Stimulated activated CD8-positive, alpha-beta memory T cell treated with anti-CD3 and anti-CD28 coated beads, Interleukin-7, amount 100 ng/mL, for 4 hours (primary cell): ENCODE results near the gene TAF4B.
"Not testable (repeated sequence)": the region's sequence is repeated elsewhere in the genome, so short reads cannot be mapped to it uniquely, and the experiment has no call there.

Experiments
- DNase-seq, 2 donors: peaks; one replicate each; pipeline ENCODE4 v3.0.0-alpha.2; 2020; ENCODE audit warnings: low read depth in 2 of 2

The TAF4B gene

DNA sequence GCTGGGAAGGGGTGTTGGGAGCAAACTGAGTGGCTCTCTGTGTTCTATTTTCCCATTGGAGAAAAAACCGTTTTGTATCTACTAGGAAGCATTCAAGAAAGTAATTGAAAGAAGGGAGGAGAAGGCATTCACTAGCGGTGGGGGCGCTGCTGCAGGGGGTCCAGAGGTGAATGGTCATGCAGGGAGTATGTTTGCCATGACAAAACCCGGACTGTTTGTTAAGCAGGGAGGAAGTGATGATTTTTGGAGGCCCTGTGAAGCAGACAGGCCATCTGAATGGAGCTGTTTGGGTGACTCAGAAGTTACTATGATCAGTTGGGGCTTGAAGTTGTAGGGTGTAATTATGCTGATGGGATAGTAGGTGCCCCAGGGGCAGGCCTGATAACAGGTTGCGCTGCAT lies 7.0 kb downstream of the TAF4B start:
- no peak for DNase-seq

DNA sequence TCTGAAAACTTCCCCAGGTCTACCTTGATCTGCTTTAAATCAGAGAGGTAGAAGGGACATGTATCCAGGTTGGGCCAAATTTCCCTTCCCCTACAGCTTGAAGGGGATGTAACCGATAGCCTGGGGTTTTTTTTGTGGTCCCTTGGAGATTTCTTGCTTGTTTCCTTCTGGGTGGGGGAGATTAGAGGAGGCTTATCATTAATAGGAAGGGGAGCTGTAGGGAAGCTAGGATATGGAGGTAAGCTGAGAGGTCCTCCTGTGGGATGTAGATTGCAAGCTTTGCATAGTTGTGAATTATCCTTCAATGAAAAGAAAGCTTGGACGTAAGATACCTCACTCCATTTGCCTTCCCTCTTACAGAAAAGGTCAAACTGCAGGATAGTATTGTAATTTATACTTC lies 11.1 kb downstream of the TAF4B start:
- DNase-seq: not testable (repeated sequence)

DNA sequence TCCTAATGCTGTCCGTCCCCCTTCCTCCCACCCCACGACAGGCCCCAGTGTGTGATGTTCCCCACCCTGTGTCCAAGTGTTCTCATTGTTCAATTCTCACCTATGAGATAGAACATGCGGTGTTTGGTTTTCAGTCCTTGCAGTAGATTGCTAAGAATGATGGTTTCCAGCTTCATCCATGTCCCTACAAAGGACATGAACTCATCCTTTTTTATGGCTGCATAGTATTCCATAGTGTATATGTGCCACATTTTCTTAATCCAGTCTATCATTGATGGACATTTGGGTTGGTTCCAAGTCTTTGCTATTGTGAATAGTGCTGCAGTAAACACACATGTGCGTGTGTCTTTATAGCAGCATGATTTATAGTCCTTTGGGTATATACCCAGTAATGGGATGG lies 12.5 kb downstream of the TAF4B start:
- not testable (repeated sequence) for DNase-seq

DNA sequence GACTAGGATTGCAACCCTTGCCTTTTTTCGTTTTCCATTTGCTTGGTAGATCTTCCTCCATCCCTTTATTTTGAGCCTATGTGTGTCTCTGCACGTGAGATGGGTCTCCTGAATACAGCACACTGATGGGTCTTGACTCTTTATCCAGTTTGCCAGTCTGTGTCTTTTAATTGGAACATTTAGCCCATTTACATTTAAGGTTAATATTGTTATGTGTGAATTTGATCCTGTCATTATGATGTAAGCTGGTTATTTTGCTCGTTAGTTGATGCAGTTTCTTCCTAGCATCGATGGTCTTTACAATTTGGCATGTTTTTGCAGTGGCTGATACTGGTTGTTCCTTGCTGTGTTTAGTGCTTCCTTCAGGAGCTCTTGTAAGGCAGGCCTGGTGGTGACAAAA lies 16.1 kb downstream of the TAF4B start:
- DNase-seq: not testable (repeated sequence)

DNA sequence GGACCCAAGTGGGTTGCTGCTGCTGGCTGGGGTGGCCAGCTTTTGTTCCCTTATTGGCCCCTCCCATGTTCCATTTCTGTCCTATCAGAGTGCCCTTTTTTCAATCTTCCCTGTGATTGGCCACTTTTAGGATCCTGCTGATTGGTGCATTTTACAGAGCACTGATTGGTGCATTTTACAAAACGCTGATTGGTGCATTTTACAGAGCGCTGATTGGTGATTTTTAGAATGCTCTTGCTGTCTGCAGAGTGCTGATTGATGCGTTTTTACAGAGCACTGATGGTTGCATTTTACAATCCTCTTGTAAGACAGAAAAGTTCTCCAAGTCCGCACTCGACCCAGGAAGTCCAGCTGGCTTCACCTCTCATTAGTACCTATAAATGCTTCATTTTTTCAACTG lies 19.2 kb downstream of the TAF4B start:
- not testable (repeated sequence) for DNase-seq

DNA sequence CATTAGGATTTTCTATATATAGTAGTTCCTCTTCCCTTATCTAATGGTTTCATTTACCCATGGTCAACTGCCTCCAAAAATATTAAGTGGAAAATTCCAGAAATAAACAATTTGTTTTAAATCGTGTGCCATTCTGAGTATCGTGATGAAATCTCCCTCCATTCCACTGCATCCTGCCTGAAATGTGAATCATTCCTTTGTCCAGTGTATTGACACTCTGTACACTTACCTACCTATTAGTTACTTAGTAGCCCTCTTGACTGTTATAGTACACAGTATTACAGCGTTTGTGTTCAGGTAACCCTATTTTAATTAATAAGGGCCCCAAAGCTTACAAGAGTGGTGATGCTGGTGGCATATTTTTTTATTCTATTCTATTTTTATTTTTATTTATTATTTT lies 26.2 kb downstream of the TAF4B start:
- DNase-seq: no peak

DNA sequence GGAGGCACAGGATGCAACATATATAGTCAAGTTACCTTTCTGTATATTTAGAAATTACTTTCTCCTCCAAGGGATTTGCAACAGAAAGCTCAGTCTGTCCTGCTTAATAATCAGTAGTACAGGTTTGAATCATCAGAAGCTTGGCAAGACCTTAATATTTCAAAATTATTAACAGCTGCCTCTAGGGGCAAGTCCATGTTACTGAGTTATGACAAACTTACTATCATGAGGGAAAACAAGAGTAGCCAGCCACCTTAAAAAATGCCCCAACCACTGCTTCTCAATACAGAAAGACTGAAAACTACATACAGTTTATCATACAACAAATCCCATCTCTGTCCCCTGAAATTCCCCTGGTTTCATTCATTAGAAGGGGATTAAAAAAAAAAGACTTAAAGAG lies 28.6 kb downstream of the TAF4B start:
- not testable (repeated sequence) for DNase-seq

DNA sequence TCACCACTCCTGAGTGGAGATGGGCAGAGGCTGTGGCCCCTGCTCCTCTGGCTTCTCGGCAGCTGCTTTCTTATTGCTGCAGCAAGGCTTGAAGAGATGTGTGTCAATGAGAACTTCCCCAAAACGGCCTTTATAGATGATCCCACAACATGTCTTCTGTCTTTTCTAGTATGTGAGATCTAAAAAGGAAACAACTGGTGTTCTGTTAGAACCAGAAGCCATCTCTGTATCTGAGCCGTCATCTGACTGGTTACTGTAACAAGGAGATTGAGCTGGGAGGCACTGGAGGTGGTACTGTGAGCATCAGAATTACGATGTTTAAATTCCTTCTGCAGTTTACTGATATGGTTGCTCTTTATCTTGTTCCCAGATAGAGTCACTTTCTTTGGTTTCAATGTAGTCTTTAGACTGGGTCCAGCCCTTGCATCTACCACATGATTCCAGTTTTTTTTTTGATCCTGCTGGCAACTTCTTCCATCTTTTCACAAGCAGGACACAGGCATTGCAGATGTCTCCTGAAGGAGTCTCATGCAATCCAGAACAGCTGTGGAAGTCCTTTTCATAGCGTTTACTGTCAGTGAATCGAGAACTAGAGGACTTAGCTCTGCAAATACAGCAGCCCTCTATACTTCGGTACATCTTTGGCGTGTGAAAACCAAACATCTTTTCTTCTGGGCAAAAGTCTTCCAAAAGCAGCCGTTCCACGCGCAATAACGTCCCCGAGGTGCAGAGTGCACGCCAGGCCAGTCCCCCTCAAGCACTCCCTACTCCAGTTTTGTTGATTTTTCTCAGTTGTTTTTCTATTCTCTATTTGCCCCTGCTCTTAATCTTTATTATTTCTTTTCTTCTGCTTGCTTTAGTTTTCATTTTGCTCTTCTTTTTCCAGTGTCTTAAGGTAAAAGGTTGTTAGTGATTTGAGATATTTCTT lies 29.7 kb downstream of the TAF4B start:
- no peak for DNase-seq

DNA sequence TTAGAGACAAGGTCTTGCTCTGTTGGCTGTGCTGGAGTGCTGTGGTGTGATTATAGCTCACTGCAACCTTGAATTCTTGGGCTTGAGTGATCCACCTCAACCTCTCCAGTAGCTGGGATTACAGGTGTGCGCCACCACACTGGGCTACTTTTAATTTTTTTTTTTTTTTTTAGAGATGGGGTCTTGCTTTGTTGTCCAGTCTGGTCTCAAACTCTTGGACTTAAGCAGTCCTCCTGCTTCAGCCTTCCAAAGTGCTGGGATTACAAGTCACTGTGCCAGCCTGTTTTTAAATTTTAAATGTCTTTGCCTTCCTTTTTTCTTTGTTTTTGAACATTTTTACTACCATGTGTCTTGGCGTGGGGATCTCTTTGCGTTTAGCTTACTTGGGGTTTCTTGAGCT lies 32.5 kb downstream of the TAF4B start:
- no peak for DNase-seq

DNA sequence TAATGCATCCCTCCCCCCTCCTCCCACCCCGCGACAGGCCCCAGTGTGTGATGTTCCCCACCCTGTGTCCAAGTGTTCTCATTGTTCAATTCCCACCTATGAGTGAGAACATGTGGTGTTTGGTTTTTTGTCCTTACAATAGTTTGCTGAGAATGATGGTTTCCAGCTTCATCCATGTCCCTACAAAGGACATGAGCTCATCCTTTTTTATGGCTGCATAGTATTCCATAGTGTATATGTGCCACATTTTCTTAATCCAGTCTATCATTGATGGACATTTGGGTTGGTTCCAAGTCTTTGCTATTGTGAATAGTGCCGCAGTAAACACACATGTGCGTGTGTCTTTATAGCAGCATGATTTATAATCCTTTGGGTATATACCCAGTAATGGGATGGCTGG lies 33.2 kb downstream of the TAF4B start:
- DNase-seq: not testable (repeated sequence)

DNA sequence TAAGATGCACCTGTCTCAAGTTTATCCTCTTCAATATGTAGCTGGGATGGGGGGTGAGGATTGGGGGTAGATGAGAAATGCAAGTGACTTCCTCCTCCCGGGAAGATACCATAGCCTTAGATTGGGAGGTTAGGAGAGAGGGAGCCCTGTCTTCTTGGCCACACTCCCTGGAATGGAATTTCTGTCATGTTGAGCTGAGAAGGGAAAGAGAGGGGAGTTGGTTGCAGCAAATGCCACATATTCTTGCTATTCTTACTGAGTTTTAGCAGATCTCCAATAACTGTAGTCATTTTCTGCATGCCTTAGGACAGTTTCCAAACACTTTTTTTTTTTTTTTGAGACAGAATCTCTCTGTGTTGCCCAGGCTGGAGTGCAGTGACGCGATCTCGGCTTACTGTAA lies 35.9 kb downstream of the TAF4B start:
- no peak for DNase-seq

DNA sequence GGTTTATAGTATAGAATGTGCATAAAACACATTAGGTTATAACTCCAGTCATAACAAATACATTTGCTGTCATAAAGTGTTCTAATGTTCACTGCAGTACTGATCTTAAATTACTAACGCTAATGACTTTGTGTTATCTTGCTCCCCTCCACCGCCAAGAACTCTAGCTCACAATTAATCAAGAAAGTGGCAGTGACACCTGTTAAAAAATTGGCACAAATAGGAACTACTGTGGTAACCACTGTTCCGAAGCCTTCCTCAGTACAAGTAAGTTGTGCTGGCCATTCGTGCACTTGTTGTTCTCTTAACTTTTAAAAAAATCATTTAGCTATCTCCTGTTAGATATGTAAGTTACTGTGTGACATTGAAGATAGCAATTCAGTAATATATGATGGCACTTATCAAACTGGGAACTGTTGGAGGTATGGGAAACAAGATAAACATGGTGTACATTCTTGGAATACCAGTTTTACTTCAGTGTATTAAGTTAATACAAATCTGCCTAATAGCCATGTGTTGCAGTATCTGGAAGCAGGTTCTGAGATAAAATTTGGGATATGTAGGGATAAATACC lies 41.2 kb downstream of the TAF4B start:
- no peak for DNase-seq

DNA sequence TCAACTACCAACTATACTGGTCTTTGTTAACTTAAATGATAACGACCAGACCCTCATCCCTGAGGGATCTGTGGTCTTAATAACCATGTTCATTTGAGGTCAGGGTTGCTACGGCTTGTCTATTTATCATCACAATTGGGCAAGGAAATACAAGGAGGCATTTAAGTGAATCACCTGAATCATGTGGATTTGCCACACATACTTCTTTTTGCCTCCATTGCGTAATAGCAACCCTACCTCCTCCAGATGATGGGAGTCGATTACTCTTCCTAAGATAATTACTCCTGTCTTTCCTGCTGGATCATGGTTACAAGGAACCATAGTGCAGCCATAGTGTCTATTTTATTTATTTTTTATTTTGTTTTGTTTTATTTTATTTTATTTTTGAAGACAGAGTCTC lies 42.2 kb downstream of the TAF4B start:
- DNase-seq: no peak

DNA sequence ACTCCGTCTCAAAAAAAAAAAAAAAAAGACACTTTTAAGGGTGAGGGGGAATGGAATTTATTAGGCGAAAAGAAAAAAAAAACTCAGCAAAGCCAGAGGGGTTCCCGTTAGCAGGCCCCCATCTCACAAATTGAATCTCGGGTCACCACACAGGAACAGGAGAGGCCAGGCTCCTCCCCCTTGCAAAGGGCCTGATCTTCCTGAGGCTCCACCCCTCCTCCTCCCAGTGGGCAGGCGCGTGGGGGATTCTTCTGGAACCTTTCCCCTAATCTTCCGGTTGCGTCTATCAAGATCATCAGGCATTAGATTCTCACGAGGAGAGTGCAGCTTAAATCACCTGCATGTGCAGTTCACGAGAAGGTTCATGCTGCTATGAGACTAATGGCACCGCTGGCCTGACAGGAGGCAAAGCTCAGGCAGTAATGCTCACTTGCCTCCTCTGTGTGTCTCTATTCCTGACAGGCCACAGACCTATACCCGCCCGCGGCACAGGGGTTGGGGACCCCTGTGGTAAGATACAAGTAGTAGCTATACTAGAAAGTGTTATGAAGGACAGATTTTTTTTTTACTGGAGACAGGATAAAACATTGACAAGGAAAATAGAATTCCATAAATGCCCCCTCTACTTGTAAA lies 45.8 kb downstream of the TAF4B start:
- DNase-seq: no peak

DNA sequence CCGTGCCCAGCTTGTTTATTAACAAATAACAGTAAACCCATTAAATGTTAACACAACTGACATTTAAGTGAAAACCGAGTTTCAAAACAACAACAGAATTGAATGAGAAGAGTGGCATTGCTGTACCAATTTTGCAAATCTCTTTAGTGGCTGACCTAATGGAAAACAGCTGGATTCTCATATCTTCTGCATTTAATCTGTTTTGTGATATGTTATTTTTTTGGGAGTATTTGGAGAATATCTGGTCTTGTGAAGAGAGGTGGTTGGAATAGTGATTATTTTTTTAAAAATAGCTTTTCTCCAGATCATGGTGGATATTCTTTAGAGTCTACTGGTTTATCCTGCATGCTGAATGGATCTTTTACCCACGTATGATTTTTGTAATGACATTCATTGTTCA lies 51.1 kb downstream of the TAF4B start:
- DNase-seq: no peak

DNA sequence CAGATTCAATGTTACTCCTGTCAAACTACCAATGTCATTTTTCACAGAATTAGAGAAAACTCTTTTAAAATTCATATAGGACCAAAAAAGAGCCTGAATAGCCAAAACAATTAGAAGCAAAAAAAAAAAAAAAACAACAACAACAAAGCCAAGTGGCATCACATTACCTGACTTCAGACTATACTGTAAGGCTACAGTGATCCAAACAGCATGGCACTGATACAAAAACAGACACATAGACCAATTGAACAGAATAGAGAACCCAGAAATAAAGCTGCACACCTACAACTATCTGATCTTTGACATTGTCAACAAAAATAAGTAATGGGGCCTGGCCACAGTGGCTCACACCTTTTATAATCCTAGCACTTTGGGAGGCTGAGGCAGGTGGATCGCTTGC lies 53.2 kb downstream of the TAF4B start:
- no peak for DNase-seq

DNA sequence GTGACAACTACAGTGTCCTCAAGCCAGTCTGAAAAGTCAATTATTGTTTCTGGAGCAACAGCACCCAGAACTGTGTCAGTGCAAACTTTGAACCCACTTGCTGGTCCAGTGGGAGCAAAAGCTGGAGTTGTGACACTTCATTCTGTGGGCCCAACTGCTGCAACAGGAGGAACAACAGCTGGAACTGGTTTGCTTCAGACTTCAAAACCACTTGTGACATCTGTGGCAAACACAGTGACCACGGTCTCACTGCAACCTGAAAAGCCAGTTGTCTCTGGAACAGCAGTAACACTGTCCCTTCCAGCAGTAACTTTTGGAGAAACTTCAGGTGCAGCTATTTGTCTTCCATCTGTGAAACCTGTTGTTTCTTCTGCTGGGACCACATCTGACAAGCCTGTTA lies 59.8 kb downstream of the TAF4B start:
- no peak for DNase-seq

DNA sequence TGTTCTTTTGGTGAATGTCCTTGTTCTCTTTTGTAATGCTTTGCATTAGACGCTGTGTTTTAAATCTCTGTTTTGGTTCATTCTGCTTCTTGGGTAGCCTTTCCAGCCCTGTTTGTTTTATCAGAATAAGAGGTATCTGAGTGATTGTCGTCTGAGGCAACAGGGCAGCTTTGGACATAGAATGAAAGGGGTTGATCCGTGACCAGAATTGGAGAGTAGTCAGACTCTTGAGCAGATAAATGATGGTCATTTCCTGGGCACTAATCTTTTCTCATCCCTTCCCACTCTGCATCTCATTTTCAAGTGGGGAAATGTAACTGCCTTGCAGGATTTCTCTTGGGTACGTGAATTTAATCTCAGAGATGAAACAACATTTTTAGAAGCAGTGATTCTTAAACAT lies 61.4 kb downstream of the TAF4B start:
- no peak for DNase-seq

DNA sequence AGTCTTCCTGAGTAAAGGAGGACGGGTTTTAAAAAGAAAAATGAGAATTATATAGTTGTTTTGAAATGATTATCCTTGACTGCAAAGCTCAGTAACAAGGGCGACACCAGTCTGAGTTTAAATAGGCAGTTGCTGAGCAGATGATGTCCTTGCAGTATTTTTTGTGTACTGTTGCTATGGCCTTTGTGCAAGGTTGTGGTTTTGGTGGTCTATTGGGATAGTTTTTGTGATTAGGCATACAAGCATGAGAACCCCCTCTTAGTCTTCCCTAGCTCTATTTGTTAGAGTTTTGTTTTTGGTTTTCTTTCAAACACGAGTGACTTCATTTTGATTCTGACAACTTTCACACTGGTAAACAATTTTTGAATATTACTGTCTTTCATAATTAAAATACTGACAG lies 64.1 kb downstream of the TAF4B start:
- no peak for DNase-seq

DNA sequence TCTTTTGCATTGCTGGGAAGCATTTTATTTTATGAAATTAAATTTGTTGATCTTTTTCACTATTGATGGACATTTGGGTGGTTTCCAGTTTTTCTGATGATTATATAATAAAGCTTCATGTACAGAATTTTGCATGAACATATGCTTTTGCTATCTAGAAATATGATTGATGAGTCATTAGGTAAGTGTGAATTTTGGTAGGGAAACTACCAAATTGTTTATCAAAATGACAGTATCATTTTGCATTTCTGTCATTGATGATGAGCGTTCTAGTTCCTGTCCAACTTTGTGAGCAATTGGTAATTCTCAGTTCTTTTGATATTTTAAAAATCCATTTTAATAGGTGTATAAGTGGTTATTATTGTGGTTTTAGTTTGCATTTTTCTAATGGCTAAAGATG lies 67.7 kb downstream of the TAF4B start:
- DNase-seq: no peak

DNA sequence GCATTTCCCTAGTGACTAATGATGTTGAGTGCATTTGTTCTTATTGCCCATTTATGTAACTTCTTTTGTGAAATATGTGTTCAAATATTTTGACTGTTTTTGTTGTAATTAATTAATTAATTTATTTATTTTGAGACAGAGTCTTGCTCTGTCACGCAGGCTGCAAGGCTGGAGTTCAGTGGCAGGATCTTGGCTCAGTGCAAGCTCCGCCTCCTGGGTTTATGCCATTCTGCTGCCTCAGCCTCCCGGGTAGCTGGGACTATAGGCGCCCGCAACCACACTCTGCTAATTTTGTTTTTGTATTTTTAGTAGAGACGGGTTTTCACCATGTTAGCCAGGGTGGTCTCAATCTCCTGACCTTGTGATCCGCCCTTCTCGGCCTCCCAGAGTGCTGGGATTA lies 71.9 kb downstream of the TAF4B start:
- DNase-seq: no peak

DNA sequence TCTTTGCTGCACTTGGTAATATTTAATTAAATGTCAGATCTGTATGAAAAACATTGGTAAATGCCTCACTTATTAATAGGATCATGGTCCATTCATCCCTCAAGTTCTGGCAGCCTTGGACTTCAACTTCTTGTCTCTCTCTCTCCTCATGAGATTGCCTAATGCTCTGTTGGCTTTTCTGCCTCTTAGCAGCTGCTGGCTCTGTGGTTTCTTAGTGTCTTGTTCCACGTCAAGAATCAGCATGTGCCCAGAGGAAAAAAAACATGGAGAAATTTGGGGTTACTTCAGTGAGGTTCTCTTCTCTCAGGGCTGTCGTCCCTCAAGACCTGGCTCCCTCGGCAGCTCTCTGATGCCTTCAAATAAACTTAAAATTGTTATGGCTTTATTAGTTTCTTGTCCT lies 75.4 kb downstream of the TAF4B start:
- no peak for DNase-seq

DNA sequence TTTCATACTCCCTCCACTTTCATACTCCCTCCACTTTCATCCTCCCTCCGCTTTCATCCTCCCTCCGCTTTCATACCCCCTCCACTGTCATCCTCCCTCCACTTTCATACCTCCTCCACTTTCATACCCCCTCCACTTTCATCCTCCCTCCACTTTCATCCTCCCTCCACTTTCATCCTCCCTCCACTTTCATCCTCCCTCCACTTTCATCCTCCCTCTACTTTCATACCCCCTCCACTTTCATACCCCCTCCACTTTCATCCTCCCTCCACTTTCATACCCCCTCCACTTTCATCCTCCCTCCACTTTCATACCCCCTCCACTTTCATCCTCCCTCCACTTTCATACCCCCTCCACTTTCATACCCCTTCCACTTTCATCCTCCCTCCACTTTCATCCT lies 77.0 kb downstream of the TAF4B start:
- DNase-seq: not testable (repeated sequence)
